HG03135 (cell line): ENCODE results near the gene KIF20A.
"Not testable (repeated sequence)": the region's sequence is repeated elsewhere in the genome, so short reads cannot be mapped to it uniquely, and the experiment has no call there.

Source experiments
- ATAC-seq: cut with Tn5 transposase; IDR thresholded peaks from one replicate; pipeline ENCODE4 v1.9.1; 2021; ENCODE audit warnings: mild to moderate bottlenecking, moderate library complexity; ENCODE audit not compliant: unreplicated experiment

The KIF20A gene

GRCh38 chr5:138178516-138179276, at the start of gene KIF20A, which contains the start of gene BRD8:
Gene KIF20A (plus strand): TSS chr5:138179112. CDS start chr5:138179681, 569 bp downstream.
Gene BRD8 (minus strand): TSS chr5:138178630. CDS start chr5:138178614, 16 bp downstream.
- peak; percentile 84 for ATAC-seq

GRCh38 chr5:138129347-138129746, 49.6 kb upstream of the KIF20A start:
- no peak for ATAC-seq

GRCh38 chr5:138132543-138132942, 46.4 kb upstream of the KIF20A start:
- no peak for ATAC-seq

- ATAC-seq: no peak
These were observed 39.7 kb upstream of the KIF20A start, which contains the start of gene NME5 for GRCh38 chr5:138138949-138139780. Gene NME5 (minus strand): TSS chr5:138139428. CDS start chr5:138138780, 648 bp downstream.

GRCh38 chr5:138139781-138140090, 39.2 kb upstream of the KIF20A start:
- ATAC-seq: no peak

GRCh38 chr5:138140268-138140667, 38.6 kb upstream of the KIF20A start:
- no peak for ATAC-seq

- no peak for ATAC-seq
These were observed 37.2 kb upstream of the KIF20A start for GRCh38 chr5:138141734-138142133.

GRCh38 chr5:138143578-138143977, 35.3 kb upstream of the KIF20A start:
- not testable (repeated sequence) for ATAC-seq

GRCh38 chr5:138148811-138149210, 30.1 kb upstream of the KIF20A start:
- ATAC-seq: no peak

GRCh38 chr5:138149530-138149929, 29.4 kb upstream of the KIF20A start:
- no peak for ATAC-seq

- ATAC-seq: not testable (repeated sequence)
These were observed 22.9 kb upstream of the KIF20A start for GRCh38 chr5:138155977-138156376.

GRCh38 chr5:138157626-138158025, 21.3 kb upstream of the KIF20A start:
- ATAC-seq: no peak

- ATAC-seq: no peak
These were observed 19.2 kb upstream of the KIF20A start for GRCh38 chr5:138159666-138160065.

GRCh38 chr5:138160706-138161105, 18.2 kb upstream of the KIF20A start:
- ATAC-seq: no peak

- no peak for ATAC-seq
These were observed 15.2 kb upstream of the KIF20A start for GRCh38 chr5:138163721-138164120.

GRCh38 chr5:138169124-138169523, 9.8 kb upstream of the KIF20A start:
- ATAC-seq: no peak

- ATAC-seq: no peak
These were observed 8.6 kb upstream of the KIF20A start for GRCh38 chr5:138170299-138170698.

GRCh38 chr5:138177941-138178515, 884 bp upstream of the KIF20A start:
- peak; percentile 17 for ATAC-seq

GRCh38 chr5:138179277-138179857, 455 bp downstream of the KIF20A start:
- ATAC-seq: no peak

GRCh38 chr5:138180183-138180782, 1.4 kb downstream of the KIF20A start:
- no peak for ATAC-seq

GRCh38 chr5:138180841-138181240, 1.9 kb downstream of the KIF20A start:
- no peak for ATAC-seq
